GDM1 (cell line): Measurements from ENCODE around the gene LRRC56.
"Not testable (repeated sequence)": the region's sequence is repeated elsewhere in the genome, so short reads cannot be mapped to it uniquely, and the experiment has no call there.

Experiments
- DNase-seq: peaks from one replicate; lab custom pipeline; 2025; lab: John Stamatoyannopoulos, UW

Gene LRRC56

GRCh38 chr11:501683-502287 is 35.5 kb upstream of the LRRC56 start:
- DNase-seq: no peak

DNA sequence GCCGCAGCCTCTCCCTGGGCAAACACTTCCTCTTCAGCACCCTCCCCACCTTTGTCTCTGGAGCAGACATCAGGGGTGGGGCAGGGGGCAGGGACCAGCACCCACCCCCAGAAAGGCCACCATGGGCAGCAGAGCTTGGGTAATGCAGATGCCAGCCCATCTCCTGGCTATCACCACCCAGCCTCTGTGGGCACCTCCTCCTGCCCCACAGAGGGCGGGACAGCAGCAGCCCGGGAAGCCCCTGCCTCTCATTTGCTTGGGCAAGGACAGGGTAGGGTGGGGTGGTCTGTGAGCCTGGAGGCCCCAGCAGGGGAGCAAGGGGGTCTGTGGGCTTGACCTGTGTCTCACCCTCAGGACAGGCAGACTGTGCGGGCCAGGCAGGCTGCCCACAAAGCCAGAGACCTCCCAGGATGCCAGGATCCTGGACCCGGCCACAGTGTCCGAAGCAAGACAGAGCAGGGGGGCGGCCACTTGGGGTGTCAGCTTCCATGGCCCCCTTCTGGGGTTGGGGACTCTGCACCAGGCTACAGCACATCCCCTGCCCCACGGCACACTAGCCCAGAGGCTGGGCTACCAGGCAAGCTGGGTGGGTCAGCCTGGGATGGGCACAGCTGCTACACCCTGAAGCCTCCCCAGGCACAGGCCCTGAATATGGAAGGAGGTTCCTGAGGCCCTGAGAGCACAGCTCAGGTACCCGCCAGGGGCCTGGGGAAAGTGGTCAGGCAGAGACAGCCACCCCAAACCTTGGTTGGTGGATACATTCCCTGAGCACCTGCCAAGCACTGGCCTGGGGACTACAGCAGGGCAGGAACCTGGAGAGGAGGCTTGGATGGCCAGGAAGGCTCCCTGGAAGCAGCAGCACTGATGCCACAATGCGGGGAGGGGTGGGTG is 34.8 kb upstream of the LRRC56 start:
- DNase-seq: no peak

DNA sequence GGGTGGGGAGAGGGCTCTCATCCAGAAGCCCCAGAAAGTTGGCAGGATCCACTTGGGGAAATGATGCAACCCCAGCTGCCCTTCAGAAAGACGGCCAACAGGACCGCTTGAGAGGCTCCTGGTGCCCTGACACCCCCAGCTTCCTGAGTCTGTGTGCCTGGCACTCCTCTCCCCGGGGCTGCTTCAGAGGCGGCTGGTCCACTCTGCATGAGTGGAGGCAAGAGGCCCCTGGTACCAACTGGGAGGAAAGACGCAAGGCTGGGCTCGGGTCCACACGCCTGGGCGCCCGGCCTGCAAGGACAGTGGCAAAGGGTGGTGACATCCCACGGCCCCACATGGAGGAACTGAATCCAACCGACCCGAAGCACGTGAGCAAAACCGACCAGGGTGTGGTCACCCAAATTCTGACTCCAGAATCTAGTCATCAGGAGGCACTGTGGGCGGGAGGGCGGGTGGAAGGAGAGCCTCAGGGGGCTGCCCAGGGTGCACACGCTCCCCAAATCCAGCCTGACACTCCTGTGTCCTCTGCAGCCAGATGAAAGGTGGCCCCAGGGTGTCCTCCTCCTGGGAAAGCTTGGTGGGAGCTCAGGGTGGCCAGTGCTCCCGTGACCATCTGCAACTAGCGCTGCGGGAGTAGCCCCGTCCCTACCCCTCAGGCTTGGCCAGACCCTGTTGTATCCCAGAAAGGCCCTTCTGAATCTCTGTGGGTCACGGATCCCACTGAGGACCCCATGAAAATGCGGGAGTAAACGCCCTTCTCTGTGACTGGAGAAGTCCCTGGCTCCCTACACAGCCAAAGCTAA is 33.9 kb upstream of the LRRC56 start:
- DNase-seq: no peak

DNA sequence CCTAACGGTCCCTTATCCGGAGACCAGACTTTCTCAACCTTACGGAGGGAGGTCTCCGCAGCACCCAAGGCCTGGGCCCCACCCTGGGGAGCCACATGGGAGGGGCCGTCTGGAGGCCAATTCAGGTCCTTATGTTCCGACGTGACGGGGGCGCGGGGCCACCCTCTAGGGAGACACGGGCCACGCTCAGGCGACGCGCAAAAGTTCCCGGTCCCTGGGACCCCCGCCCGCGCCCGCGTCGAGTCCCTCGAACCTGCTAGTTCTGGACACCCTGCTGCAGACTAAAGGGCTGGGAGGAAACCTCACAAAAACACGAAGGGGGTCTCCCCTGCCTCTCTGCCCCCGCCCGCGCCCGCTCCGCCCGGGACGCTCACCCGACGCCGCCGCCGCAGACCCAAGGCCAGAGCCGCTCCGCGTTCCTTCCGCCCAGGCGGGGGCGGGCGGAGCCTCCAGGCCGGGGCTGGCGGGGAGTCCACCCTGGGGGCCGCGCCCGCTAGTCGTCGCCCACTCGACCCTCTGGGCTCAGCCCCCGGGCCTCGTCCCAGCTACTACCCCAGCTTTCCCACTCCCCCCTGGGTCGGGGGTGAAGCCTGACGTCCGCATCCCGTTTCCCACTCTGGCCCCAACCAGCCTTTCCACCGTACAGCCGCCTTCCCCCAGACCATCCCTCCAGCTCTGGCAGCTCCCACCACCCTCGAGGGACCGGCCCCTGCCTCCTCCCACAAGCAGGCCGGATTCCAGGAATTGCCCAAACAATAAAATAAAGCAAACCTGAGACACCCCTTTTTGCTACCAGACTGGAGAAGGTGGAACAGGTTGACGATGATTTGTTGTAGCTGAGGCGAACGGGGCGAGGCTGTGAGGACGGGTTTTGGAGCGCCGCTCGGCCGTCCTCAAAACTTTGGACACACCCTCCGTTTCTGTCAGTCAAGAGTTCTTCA is 33.0 kb upstream of the LRRC56 start:
- no peak for DNase-seq

DNA sequence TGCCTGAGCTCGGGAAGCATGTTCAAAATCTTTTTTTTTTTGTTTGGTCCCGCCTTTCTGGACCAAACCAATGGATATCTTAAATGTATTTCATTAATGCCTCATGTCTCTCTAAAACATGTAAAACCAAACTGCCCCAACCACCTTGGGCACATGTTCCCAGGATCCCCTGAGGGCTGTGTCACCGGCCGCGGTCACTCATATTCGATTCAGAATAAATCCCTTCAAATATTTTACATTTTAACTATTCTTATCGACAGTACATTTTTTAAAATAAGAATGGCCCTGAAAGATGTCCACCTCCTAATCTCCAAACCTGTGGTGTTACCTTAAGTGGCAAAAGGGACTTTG is 32.4 kb upstream of the LRRC56 start:
- no peak for DNase-seq

DNA sequence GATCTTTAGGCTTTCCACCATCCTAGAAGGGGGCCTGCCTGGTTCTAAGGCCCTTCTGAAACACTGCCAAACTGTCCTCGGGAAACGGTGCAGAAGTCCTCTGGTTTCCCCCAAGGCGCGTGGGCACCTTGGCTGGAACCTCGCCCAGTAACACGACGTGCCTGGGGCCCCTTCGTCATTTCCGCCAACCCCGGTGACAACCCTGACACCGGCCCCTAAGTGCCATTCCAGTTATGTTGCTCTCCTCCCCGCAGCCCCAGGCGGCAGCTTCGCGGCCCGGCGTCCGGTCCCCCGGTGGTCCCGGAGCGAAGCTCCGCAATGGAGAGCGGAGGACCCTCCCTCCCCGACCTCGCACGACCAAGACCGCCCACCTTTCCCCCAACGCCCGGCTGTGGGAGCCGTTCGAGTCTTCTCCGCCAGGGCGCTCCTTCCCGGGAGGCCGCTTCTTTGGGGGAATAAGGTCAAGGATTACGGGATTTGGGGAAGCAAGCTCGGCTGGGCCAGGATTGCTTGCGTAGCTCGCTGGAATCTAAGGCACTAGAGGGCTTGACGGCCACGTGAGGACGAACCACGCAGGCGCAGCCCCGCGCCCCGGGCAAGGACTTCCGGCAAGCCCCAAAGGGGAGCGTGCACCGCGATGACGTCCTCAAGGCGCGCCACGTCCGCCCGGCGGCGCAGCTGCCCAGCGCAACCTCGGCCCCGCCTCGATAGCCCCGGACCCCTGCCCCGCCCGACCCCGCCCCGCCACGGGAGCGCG is 30.9 kb upstream of the LRRC56 start:
- peak; percentile 98 for DNase-seq

- peak; percentile 87 for DNase-seq
Measured at GRCh38 chr11:506995-507726, 30.2 kb upstream of the LRRC56 start, which contains the start of gene RNH1. Gene RNH1 (minus strand): TSS chr11:507242. CDS start chr11:502162, 5,080 bp downstream.

- no peak for DNase-seq
Measured at GRCh38 chr11:507727-508515, 29.4 kb upstream of the LRRC56 start.

DNA sequence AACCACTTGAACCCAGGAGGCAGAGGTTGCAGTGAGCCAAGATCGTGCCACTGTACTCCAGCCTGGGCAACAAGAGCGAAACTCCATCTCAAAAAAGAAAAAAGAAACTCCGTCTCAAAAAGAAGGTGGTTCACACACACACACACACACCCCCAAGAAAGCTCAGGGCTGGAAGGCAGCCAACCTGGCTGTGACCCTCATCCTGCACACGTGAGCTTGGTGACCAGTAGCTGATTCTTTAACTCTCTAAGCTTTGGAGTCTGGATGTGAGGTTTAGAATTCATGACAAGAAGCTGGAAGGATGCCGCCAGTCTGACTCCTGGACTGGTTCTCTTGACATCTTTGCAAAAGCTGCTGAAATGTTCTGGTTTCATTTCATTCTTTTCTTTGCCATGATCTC is 28.4 kb upstream of the LRRC56 start:
- no peak for DNase-seq

DNA sequence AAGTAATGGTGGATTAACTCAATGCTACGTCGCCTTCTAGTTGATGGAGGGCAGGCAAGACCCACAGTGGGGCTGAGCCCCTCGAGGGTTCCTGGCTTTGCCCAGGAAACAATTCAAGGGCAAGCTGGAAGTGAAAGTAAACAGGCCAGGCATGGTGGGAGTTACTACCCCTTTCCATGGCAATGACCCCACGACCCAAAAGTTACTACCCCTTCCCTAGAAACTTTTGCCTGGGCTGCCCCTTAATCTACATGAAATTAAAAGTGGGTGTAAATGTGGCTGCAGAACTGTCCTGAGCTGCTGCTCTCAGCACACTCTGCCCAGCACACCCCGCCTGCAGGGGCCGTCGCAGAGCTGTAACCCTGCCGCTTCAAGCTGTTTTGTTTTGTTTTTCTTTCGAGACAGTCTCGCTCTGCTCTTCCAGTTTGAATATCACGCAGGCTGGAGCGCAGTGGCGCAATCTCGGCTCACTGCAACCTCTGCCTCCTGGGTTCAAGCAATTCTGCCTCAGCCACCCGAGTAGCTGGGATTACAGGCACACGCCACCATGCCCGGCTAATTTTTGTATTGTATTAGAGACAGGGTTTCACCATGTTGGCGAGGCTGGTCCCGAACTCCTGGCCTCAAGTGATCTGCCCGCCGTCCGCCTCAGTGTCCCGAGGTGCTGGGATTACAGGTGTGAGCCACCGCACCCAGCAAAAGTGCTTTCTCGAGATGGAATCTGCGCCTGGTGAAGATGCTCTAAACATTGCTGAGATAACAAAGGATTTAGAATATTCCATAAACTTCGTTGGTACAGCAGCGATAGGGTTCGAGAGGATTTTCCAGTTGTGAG is 24.3 kb upstream of the LRRC56 start:
- no peak for DNase-seq

- DNase-seq: no peak
Measured at GRCh38 chr11:514606-515005, 22.7 kb upstream of the LRRC56 start.

DNA sequence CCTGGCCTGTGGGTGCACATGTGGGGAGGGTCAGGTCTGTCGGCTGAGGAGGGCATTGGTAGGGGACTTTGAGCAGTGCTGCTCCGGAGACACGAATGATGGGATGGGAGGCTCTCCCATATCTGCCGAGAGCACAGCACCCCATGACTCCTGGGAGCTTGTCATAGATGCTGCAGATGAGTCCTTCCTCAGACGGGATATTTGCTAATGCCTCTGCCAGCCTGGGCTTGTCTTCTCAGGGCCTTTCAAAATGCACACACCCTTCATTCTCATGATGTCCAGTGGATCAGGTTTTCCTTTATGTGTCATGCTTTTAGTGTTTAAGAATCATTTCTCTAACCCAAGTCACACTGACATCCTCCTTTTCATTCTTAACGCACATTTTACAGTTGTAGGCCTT is 22.2 kb upstream of the LRRC56 start:
- DNase-seq: no peak

GRCh38 chr11:516400-516799 is 20.9 kb upstream of the LRRC56 start:
- no peak for DNase-seq

GRCh38 chr11:516918-517685 is 20.2 kb upstream of the LRRC56 start:
- DNase-seq: not testable (repeated sequence)

DNA sequence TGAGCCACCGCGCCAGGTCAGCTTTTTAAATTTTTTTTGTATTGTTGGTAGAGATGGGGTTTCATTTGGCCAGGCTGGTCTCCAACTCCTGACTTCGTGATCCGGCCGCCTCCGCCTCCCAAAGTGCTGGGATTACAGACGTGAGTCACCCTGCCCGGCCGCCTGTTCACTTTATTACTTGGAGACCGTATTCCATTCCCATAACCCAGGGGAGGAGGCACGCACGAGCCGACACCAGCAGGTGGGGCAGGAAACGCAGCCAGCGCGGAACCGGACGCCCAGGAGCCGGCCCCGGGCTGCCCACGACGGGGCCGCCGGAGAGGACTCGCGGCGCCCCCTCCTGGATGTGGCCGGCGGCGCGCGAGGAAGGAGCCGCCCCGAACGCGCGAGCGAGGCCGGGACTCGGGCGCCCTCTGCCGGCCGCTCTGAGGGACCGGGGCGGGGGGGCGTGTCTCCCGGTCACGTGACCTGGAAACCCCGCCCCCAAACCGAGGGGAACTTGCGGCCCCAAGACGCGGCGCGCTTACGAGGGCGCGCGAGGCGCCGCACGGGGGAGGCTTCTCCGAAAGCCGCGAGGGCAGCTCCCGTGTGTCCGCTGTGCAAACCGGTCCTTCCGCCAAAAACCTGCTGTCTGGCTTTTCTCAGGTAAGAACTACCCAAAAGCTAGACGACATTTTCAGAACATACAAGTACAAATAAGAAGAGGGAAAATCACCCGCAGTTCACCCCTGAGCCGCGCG is 18.7 kb upstream of the LRRC56 start:
- no peak for DNase-seq

DNA sequence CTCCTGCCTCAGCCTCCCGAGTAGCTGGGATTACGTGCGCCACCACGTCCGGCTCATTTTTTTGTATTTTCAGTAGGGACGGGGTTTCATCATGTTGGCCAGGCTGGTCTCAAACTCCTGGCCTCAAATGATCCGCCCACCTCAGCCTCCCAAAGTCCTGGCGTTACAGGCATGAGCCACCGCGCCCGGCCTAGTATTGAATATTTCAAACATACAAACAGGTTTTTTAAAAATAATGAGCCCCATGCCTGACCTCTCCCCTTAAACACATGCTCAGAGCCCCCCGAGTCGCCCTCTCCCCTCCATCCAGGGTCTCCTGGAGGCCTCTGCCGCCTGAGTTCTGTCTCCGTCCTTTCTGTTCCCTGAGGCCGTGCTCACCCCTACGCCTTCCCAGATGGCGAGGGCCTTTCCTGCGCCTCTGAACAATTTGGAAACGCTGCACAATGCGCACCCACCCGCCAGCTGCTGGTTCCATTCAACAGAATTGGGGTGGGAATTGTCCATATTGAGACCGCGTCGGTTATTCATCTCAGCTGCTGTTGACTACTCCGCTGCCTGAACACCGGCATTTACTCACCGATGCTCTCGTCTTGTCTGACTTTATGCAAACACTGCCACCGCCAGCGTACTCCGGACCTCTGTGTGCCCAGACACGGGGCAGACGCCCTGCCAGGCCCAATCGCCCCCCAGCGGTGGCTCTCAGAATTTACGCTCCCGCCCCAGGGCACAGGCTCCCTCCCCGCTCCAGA is 16.7 kb upstream of the LRRC56 start:
- DNase-seq: no peak
